ENCODE results near the gene TMEM108.

DNA sequence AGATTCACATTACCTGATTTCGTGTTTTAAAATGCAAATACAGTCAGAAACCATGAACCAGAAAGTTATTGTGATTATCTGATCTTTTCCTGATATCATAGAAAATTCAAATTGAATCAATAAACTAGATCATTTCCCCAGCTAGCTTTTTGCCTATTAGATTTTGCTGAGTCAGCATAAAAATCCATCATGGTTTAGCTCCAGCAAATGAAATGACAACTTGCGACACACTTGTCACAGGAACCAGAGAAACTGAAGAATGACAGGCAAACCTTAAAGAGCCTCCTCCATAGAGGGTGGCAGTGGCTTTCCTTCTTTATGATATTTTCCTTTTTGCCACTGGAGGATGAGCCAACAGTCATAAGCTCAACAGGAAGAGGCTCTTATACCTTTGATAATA lies 30.6 kb upstream of the TMEM108 start:
- TF ChIP-seq CTCF (conservative IDR thresholded peaks at IDR 0.05) (no peak), ZFX (IDR thresholded peaks at IDR 0.05) (no peak)
